Adrenal gland (tissue), 12 donors: ENCODE results near the gene DGCR8. TPM values are rescaled to one million over a fixed set of nuclear protein-coding genes. Genes with fewer than 3 reads are reported as not detected.

Experiments
- DNase-seq, 7 donors: peaks; one replicate each; pipeline ENCODE4 v3.0.0-alpha.2; 2019 to 2020
- H3K27ac ChIP-seq, 5 donors: fragments of 200-600 bp; sonication (generic) in 4 of 5; 1 replicate in 3 of 5; 2 replicates in 2 of 5; pipeline versions ENCODE4 v1.5.1 to v1.8.0; 2016 to 2020; ENCODE audit warnings: mild to moderate bottlenecking in 1 of 5
- H3K27me3 ChIP-seq: fragments of 200-600 bp; 2 replicates; pipeline ENCODE4 v1.8.0; 2021
- H3K36me3 ChIP-seq, 2 donors: fragments of 200-600 bp; replicated peaks in 1 of 2; 1 replicate in 1 of 2; 2 replicates in 1 of 2; pipeline versions ENCODE4 v1.5.1 to v1.8.0; 2018 to 2022
- H3K4me1 ChIP-seq, 2 donors: fragments of 200-600 bp; replicated peaks in 1 of 2; 1 replicate in 1 of 2; 2 replicates in 1 of 2; pipeline versions ENCODE4 v1.5.1 to v1.8.0; 2018 to 2021
- H3K4me3 ChIP-seq, 4 donors: fragments of 200-600 bp; sonication (generic) in 3 of 4; one replicate each; pipeline ENCODE4 v1.5.1; 2016 to 2018
- H3K9me3 ChIP-seq, 3 donors: fragments of 200-600 bp; sonication (generic) in 1 of 3; replicated peaks in 1 of 3; 1 replicate in 2 of 3; 2 replicates in 1 of 3; pipeline versions ENCODE4 v1.5.1 to v1.8.0; 2016 to 2021
- POLR2A ChIP-seq, 2 donors: fragments of 450-650 bp; IDR thresholded peaks; one replicate each; pipeline ENCODE4 v1.6.1; 2017; ENCODE audit warnings: antibody characterized with exemption in 2 of 2, mild to moderate bottlenecking in 2 of 2, moderate library complexity in 1 of 2
- WGBS, 4 donors: extraction: QIAGEN DNeasy Blood & Tissue Kit in 2 of 4; methylation state at CpG; one replicate each; pipeline versions ENCODE4 v1.1.5 to v1.1.7; 2013 to 2017; 5-methylcytosine and 5-hydroxymethylcytosine counted together
- intact Hi-C, 2 donors: fragments of 100-400 bp; cut with DNase I; formaldehyde crosslinking; loops; one replicate each; pipeline versions ENCODE4 v1.14.1 to v1.15.0; 2022 to 2023
- polyA plus RNA-seq, 3 donors: library from polyadenylated mRNA; stranded (reverse); fragments of 200-250 nt in 2 of 3; fragments of 350-450 nt in 1 of 3; fragmentation: Illumina TruSeq in 1 of 3; extraction: RNeasy Lipid Tissue Mini Kit (QIAGEN cat#74804) in 1 of 3; gene quantifications; one replicate each; pipeline ENCODE4 v1.2.3, GENCODE V29; 2013 to 2014
- total RNA-seq, 9 donors: library from RNA; depleted of rRNA in 4 of 9; stranded (reverse); fragments of >200 nt in 4 of 9; fragments of 120-200 nt in 1 of 9; fragmentation: NEBNext Ultra II Directional in 1 of 9; extraction: Animal tissue kit (Norgen Biotek cat#: 25700) in 1 of 9; gene quantifications; one replicate each; pipeline versions ENCODE4 v1.1.0 to v1.2.4, GENCODE V29; 2013 to 2023
- TF ChIP-seq, protein P1 (sequence below), 6 experiments: fragments of 450-650 bp in 4 of 6; fragments of 200-600 bp in 2 of 6; sonication (generic) in 1 of 6; IDR thresholded peaks; 1 replicate in 5 of 6; 2 replicates in 1 of 6; pipeline versions ENCODE4 v1.5.1 to v1.8.0; 2016 to 2021; ENCODE audit warnings: antibody characterized with exemption in 6 of 6, mild to moderate bottlenecking in 2 of 6, moderate library complexity in 1 of 6
- donor health status: healthy with polysubstance abuse.
- donor health status: Bipolar disorder and iron deficiency.
- donor health status: DM: yes; HTN: yes; CAD: no.
- donor health status: DM: no; HTN: no; CAD: no.
- donor health status: DM: no; HTN: no; CAD: no.
- donor health status: DM: yes; HTN: yes; CAD: no.

DGCR8 gene
- total and polyA plus RNA-seq, 12 donors, result 7.2 to 32.2 (median 22.4) TPM

GRCh38 chr22:20112623-20113511 lies 32.8 kb downstream of the DGCR8 start:
- Histone ChIP-seq H3K36me3 (peaks cover 0 to 73% of the 10 kb centered on the region in 2 donors), H3K4me3 (no peak overlapping the region), H3K27ac (peak overlapping the region in 3 of 5 donors; percentile 51 to 52 (median 52)), H3K9me3 (no peaks in the 10 kb centered on the region), H3K4me1 (peaks cover 10 to 14% of the 10 kb centered on the region in 2 donors), H3K27me3 (no peaks in the 10 kb centered on the region)
- 64 to 82% (median 77%) methylated on average over 8 to 26 of the region's 26 CpGs for WGBS, 4 donors
- intact Hi-C loops, result no loop called here
- peak in 1 of 7 donors; percentile 17 for DNase-seq
- TF ChIP-seq, protein P1, sequence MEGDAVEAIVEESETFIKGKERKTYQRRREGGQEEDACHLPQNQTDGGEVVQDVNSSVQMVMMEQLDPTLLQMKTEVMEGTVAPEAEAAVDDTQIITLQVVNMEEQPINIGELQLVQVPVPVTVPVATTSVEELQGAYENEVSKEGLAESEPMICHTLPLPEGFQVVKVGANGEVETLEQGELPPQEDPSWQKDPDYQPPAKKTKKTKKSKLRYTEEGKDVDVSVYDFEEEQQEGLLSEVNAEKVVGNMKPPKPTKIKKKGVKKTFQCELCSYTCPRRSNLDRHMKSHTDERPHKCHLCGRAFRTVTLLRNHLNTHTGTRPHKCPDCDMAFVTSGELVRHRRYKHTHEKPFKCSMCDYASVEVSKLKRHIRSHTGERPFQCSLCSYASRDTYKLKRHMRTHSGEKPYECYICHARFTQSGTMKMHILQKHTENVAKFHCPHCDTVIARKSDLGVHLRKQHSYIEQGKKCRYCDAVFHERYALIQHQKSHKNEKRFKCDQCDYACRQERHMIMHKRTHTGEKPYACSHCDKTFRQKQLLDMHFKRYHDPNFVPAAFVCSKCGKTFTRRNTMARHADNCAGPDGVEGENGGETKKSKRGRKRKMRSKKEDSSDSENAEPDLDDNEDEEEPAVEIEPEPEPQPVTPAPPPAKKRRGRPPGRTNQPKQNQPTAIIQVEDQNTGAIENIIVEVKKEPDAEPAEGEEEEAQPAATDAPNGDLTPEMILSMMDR (IDR thresholded peaks at IDR 0.05), result no peak
- TF ChIP-seq POLR2A (IDR thresholded peaks at IDR 0.05), result no peak

- H3K36me3 ChIP-seq, result peaks cover 0 to 64% of the 10 kb centered on the region in 2 donors
- H3K27me3 ChIP-seq, result no peaks in the 10 kb centered on the region
- no peaks in the 10 kb centered on the region for H3K9me3 ChIP-seq
- H3K27ac ChIP-seq, result peak overlapping the region in 1 of 5 donors; percentile 52
- intact Hi-C loops, result no loop called here
- H3K4me1 ChIP-seq, result peaks cover 18 to 22% of the 10 kb centered on the region in 2 donors
- TF ChIP-seq POLR2A (IDR thresholded peaks at IDR 0.05), result no peak
- TF ChIP-seq, protein P1 (IDR thresholded peaks at IDR 0.05), result no peak
- H3K4me3 ChIP-seq, result no peak overlapping the region
- peak in 1 of 7 donors; percentile 20 for DNase-seq
- WGBS, 4 donors, result 84 to 93% (median 88%) methylated on average over 8 to 19 of the region's 19 CpGs
Observed at GRCh38 chr22:20113551-20114310, 33.7 kb downstream of the DGCR8 start.

DNA sequence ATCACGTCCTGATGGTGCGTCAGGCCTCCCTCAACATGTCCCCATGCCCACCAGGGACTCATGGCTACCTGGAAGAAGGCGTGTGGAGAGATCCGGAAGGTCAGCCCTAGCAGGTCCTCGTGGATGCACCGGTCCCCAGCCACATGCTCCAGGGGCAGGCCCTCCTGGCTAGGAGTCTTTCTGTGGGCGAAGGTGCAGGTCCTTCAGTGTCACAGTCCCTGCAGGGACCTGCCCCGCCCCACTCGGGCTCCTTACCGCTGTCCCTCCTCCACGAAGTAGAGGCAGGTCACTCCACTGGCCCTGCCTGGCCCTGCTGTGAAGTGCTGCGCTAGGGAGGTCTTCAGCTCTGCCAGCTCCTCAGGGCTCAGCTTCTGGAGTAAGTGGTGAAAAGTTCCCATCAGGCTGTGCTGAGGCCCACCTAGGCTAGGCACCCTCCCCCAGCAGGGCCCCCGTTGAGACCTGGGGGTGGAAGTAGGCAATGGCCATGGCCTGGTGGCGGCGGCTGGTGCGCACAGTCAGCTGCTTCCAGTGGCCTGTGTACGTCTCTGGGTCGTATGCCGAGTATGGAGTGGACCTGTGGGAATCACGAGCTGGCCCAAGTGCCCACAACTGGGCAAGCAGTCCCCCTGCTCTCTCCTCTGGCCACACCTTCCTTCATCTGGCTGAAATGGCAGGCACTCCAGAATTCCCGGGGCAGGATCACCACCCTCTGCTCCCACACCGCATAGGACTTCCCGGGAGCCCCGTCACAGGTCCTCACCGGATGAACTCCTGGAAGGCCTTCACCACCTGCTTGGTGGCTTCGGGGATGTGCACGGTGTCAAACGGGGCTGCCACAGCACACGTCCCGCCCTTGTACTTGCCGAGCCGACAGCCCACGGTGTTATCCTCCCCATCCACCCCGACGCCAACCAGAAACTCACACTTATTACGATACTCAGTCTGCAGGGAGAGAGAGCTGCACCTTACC lies 34.8 kb downstream of the DGCR8 start:
- intact Hi-C loops, result no loop called here
- Histone ChIP-seq H3K9me3 (no peaks in the 10 kb centered on the region), H3K27ac (no peak overlapping the region), H3K4me3 (no peak overlapping the region), H3K4me1 (peaks cover 19 to 33% of the 10 kb centered on the region in 2 donors), H3K27me3 (no peaks in the 10 kb centered on the region), H3K36me3 (peaks cover 0 to 63% of the 10 kb centered on the region in 2 donors)
- 87 to 91% (median 89%) methylated on average over 14 to 36 of the region's 36 CpGs for WGBS, 4 donors
- TF ChIP-seq, protein P1 (IDR thresholded peaks at IDR 0.05), result no peak
- TF ChIP-seq POLR2A (IDR thresholded peaks at IDR 0.05), result no peak
- peak in 1 of 7 donors; percentile 23 for DNase-seq
